ENCODE measurements around the gene MOB3B. TPM values are rescaled to one million over a fixed set of nuclear protein-coding genes. Genes with fewer than 3 reads are reported as not detected.

The MOB3B gene
- 10 to 100 TPM in 1 of 2 donors, 1 to 10 TPM in 1; 3.1 to 17.8 TPM for total RNA-seq

GRCh38 chr9:27529316-27530278 is at the start of gene MOB3B:
Gene MOB3B, minus strand, starts transcription at chr9:27529814. Its CDS starts 74,264 bp downstream, at chr9:27455550.
- TF ChIP-seq CTCF (IDR thresholded peaks at IDR 0.05) (peak; percentile 82 to 94 (median 92)), POLR2A (IDR thresholded peaks at IDR 0.05) (no peak), POLR2AphosphoS5 (IDR thresholded peaks at IDR 0.05) (peak; percentile 18)
- Histone ChIP-seq H3K4me3 (peak within 1 kb of the TSS; percentile 66 to 72), H3K9me3 (no peaks in the 10 kb centered on the region), H3K4me1 (replicated peaks) (peaks cover 4% of the 10 kb centered on the region), H3K27me3 (replicated peaks; ENCODE audit: insufficient read depth) (no peaks in the 10 kb centered on the region), H3K36me3 (no peaks in the 10 kb centered on the region), H3K27ac (peak within 1 kb of the TSS; percentile 78)
- intact Hi-C loops (cut with DNase I), result loop anchor here (2.0 to 5.0 kb wide), 2 partner anchors 57 to 192 kb away; no protein-coding TSS in a partner anchor
- DNase-seq (ENCODE audit: low spot score), result peak; percentile 74
- 5% methylated on average over 61 of the region's 74 CpGs for WGBS

DNA sequence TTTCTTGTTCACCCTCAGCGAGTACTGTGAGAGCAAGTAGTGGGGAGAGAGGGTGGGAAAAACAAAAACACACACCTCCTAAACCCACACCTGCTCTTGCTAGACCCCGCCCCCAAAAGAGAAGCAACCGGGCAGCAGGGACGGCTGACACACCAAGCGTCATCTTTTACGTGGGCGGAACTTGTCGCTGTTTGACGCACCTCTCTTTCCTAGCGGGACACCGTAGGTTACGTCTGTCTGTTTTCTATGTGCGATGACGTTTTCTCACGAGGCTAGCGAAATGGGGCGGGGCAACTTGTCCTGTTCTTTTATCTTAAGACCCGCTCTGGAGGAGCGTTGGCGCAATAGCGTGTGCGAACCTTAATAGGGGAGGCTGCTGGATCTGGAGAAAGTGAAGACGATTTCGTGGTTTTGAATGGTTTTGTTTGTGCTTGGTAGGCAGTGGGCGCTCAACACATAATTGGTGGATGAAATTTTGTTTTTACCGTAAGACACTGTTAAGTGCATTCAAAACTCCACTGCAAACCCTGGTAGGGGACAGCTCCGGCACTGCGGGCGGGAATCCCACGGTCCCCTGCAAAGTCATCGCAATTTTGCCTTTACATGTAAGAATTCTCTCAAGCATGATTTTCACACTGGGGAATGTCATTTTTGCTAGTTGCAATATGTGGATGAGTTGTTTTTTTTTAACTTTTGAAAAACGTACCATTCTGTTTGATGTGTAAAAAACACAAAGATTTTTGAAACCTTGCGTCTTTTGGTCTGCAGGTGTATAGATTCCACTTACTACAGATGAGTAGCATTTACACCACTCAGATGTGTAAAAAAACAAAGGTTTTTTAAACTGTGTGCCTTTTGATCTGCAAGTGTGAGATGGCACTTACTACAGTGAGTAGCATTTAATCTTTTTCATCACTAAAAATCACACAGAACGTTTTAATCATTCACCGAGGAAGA is 44.3 kb upstream of the MOB3B start:
- peak overlapping the region; percentile 69 to 75 for H3K4me3 ChIP-seq
- TF ChIP-seq POLR2AphosphoS5 (IDR thresholded peaks at IDR 0.05), result peak; percentile 100
- TF ChIP-seq CTCF (IDR thresholded peaks at IDR 0.05), result peak in 1 of 4 experiments; percentile 16
- peak; percentile 86 for TF ChIP-seq POLR2A (IDR thresholded peaks at IDR 0.05)
- H3K4me1 ChIP-seq (replicated peaks), result no peaks in the 10 kb centered on the region
- WGBS, result 1% methylated on average over 35 of the region's 35 CpGs
- peak overlapping the region; percentile 99 for H3K27ac ChIP-seq
- no peaks in the 10 kb centered on the region for H3K36me3 ChIP-seq
- intact Hi-C loops (cut with DNase I), result loop anchor here (5.0 kb wide), 1 partner anchor 682 kb away; the partner anchor contains the start of gene CAAP1
- DNase-seq (ENCODE audit: low spot score), result peak; percentile 99
- H3K9me3 ChIP-seq, result no peaks in the 10 kb centered on the region
- H3K27me3 ChIP-seq (replicated peaks; ENCODE audit: insufficient read depth), result no peaks in the 10 kb centered on the region

DNA sequence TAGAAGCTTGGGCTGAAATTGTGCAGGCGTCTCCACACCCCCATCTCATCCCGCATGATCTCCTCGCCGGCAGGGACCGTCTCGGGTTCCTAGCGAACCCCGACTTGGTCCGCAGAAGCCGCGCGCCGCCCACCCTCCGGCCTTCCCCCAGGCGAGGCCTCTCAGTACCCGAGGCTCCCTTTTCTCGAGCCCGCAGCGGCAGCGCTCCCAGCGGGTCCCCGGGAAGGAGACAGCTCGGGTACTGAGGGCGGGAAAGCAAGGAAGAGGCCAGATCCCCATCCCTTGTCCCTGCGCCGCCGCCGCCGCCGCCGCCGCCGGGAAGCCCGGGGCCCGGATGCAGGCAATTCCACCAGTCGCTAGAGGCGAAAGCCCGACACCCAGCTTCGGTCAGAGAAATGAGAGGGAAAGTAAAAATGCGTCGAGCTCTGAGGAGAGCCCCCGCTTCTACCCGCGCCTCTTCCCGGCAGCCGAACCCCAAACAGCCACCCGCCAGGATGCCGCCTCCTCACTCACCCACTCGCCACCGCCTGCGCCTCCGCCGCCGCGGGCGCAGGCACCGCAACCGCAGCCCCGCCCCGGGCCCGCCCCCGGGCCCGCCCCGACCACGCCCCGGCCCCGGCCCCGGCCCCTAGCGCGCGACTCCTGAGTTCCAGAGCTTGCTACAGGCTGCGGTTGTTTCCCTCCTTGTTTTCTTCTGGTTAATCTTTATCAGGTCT is 43.5 kb upstream of the MOB3B start, which contains the start of gene C9orf72:
Gene C9orf72 (minus strand): TSS at position 564 of the 716 bp plus-strand sequence. CDS start 6,361 bp downstream, outside the sequence.
- intact Hi-C loops (cut with DNase I), result loop anchor here (5.0 kb wide), 1 partner anchor 681 kb away; the partner anchor contains the start of gene CAAP1
- no peaks in the 10 kb centered on the region for H3K27me3 ChIP-seq (replicated peaks; ENCODE audit: insufficient read depth)
- peak within 1 kb of the TSS; percentile 69 to 75 for H3K4me3 ChIP-seq
- TF ChIP-seq POLR2AphosphoS5 (IDR thresholded peaks at IDR 0.05), result no peak
- peak in 1 of 4 experiments; percentile 11 for TF ChIP-seq CTCF (IDR thresholded peaks at IDR 0.05)
- peak; percentile 90 for TF ChIP-seq POLR2A (IDR thresholded peaks at IDR 0.05)
- 1% methylated on average over 55 of the region's 72 CpGs for WGBS
- peak; percentile 82 for DNase-seq (ENCODE audit: low spot score)
- H3K9me3 ChIP-seq, result no peaks in the 10 kb centered on the region
- H3K27ac ChIP-seq, result peak within 1 kb of the TSS; percentile 99
- H3K4me1 ChIP-seq (replicated peaks), result no peaks in the 10 kb centered on the region
- H3K36me3 ChIP-seq, result no peaks in the 10 kb centered on the region

DNA sequence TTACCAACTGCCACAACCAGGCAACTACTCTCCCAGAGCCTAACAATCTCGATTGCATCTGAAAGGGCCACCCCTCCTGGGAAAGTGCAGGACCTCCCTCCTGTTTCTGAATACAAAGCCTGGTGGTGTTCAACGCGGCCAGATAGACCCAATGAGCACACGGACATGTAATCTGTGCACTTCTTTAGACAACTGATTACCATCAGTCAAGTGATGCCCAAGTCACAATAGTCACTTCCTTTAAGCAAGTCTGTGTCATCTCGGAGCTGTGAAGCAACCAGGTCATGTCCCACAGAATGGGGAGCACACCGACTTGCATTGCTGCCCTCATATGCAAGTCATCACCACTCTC is 42.9 kb upstream of the MOB3B start:
- TF ChIP-seq CTCF (IDR thresholded peaks at IDR 0.05) (no peak), POLR2A (IDR thresholded peaks at IDR 0.05) (peak; percentile 30), POLR2AphosphoS5 (IDR thresholded peaks at IDR 0.05) (peak; percentile 52)

More for the DNA sequence above, 42.9 kb upstream of the MOB3B start:
- H3K36me3 ChIP-seq, result no peaks in the 10 kb centered on the region
- H3K9me3 ChIP-seq, result no peaks in the 10 kb centered on the region
- peak overlapping the region; percentile 99 for H3K27ac ChIP-seq
- no peaks in the 10 kb centered on the region for H3K27me3 ChIP-seq (replicated peaks; ENCODE audit: insufficient read depth)
- peak overlapping the region; percentile 69 to 75 for H3K4me3 ChIP-seq
- no peaks in the 10 kb centered on the region for H3K4me1 ChIP-seq (replicated peaks)
- intact Hi-C loops (cut with DNase I), result loop anchor here (5.0 kb wide), 1 partner anchor 680 kb away; the partner anchor contains the start of gene CAAP1
- WGBS, result 2% methylated on average over 6 of the region's 6 CpGs
- DNase-seq (ENCODE audit: low spot score), result peak; percentile 58
